Colonic mucosa (tissue), 4 donors: ENCODE data around the gene ZNF777. TPM values are rescaled to one million over a fixed set of nuclear protein-coding genes. Genes with fewer than 3 reads are reported as not detected.
"Not testable (repeated sequence)": the region's sequence is repeated elsewhere in the genome, so short reads cannot be mapped to it uniquely, and the experiment has no call there.

Source experiments
- DNase-seq: peaks from one replicate; pipeline ENCODE4 v3.0.0-alpha.2; 2020
- H3K27ac ChIP-seq: fragments of 200-600 bp; one replicate; pipeline ENCODE4 v1.8.0; 2021
- H3K27me3 ChIP-seq: fragments of 200-600 bp; one replicate; pipeline ENCODE4 v1.8.0; 2021
- H3K36me3 ChIP-seq: fragments of 200-600 bp; one replicate; pipeline ENCODE4 v1.8.0; 2021
- H3K4me1 ChIP-seq: fragments of 200-600 bp; one replicate; pipeline ENCODE4 v1.8.0; 2021; ENCODE audit warnings: mild to moderate bottlenecking
- H3K4me3 ChIP-seq: fragments of 200-600 bp; one replicate; pipeline ENCODE4 v1.8.0; 2021
- H3K9ac ChIP-seq, 2 donors: one replicate each; pipeline ENCODE4 v1.7.0; 2013; ENCODE audit warnings: control low read depth in 2 of 2, low read depth in 2 of 2, low read length in 2 of 2
- H3K9me3 ChIP-seq: fragments of 200-600 bp; one replicate; pipeline ENCODE4 v1.8.0; 2021
- CTCF ChIP-seq: fragments of 200-600 bp; IDR thresholded peaks from one replicate; pipeline ENCODE4 v1.8.0; 2022; ENCODE audit warnings: antibody characterized with exemption, mild to moderate bottlenecking
- intact Hi-C: fragments of 100-400 bp; cut with DNase I; formaldehyde crosslinking; loops from one replicate; pipeline ENCODE4 v1.14.1; 2022
- total RNA-seq, 2 donors: library from RNA; stranded (reverse); fragmentation: NEBNext Ultra II Directional in 1 of 2; extraction: Animal tissue kit (Norgen Biotek cat#: 25700) in 1 of 2; gene quantifications; one replicate each; pipeline ENCODE4 v1.2.1, GENCODE V29; 2021
- donor health status: healthy.
- donor health status: DM: no; HTN: no; CAD: no.
- donor health status: DM: no; HTN: no; CAD: no.

The ZNF777 gene
- total RNA-seq, 2 donors from 2014 or later, result 9.5 to 13.1 TPM

- H3K27ac ChIP-seq, result no peak overlapping the region
- no peaks in the 10 kb centered on the region for H3K27me3 ChIP-seq
- H3K9ac ChIP-seq, result no peak overlapping the region
- no peaks in the 10 kb centered on the region for H3K4me1 ChIP-seq
- peaks cover 6% of the 10 kb centered on the region for H3K36me3 ChIP-seq
- intact Hi-C loops, result no loop called here
- DNase-seq, result peak; percentile 7
- TF ChIP-seq CTCF, result no peak
- no peaks in the 10 kb centered on the region for H3K9me3 ChIP-seq
- no peak overlapping the region for H3K4me3 ChIP-seq
Measured at GRCh38 chr7:149448961-149449360, 11.9 kb downstream of the ZNF777 start.

DNA sequence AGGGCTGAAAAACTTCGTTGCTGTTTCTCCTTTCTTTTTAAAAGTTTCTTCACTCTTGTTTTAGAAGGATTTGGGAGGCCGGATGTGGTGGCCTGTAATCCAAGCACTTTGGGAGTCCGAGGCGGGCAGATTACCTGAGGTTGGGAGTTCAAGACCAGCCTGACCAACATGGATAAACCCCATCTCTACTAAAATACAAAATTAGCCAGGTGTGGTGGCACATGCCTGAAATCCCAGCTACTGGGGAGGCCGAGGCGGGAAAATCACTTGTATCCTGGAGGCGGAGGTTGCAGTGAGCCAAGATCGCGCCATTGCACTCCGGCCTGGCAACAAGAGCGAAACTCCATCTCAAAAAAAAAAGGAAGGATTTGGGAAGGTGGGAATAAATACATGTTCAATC is 14.8 kb downstream of the ZNF777 start:
- H3K36me3 ChIP-seq, H3K4me3 ChIP-seq, H3K9ac ChIP-seq, intact Hi-C loops, H3K4me1 ChIP-seq, H3K27me3 ChIP-seq, DNase-seq, H3K9me3 ChIP-seq, H3K27ac ChIP-seq: not testable (repeated sequence)

GRCh38 chr7:149444287-149444686 is 16.6 kb downstream of the ZNF777 start:
- no peak for TF ChIP-seq CTCF
- Histone ChIP-seq H3K27ac (no peak overlapping the region), H3K4me3 (no peak overlapping the region), H3K9ac (no peak overlapping the region), H3K36me3 (no peaks in the 10 kb centered on the region), H3K4me1 (no peaks in the 10 kb centered on the region), H3K27me3 (no peaks in the 10 kb centered on the region), H3K9me3 (no peaks in the 10 kb centered on the region)
- intact Hi-C loops, result no loop called here
- DNase-seq, result peak; percentile 3

- Histone ChIP-seq H3K36me3 (no peaks in the 10 kb centered on the region), H3K9ac (no peak overlapping the region), H3K27me3 (no peaks in the 10 kb centered on the region), H3K4me1 (no peaks in the 10 kb centered on the region), H3K27ac (no peak overlapping the region), H3K9me3 (no peaks in the 10 kb centered on the region), H3K4me3 (no peak overlapping the region)
- DNase-seq, result peak; percentile 3
- intact Hi-C loops, result no loop called here
- TF ChIP-seq CTCF, result no peak
Measured at GRCh38 chr7:149443523-149443922, 17.3 kb downstream of the ZNF777 start.

GRCh38 chr7:149442924-149443323 is 17.9 kb downstream of the ZNF777 start:
- H3K36me3 ChIP-seq, result no peaks in the 10 kb centered on the region
- intact Hi-C loops, result no loop called here

DNA sequence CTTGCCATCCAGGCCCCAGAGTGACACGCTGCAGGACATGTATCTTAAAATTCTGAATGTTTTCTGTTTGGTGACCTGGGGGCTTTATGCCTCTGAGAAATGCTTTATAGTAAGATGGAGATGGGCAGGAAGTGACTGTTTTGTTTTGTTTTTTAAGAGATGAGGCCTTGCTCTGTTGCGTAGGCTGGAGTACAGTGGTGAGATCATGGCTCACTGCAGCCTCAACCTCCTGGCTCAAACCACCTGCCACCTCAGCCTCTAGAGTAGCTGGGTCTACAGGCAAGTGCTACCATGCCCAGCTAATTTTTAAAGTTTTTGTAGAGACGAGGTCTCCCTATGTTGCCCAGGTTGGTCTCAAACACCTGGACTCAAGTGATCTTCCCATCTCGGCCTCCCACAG is 20.6 kb downstream of the ZNF777 start:
- intact Hi-C loops, result no loop called here

More at GRCh38 chr7:149442924-149443323, 17.9 kb downstream of the ZNF777 start:
- no peaks in the 10 kb centered on the region for H3K27me3 ChIP-seq
- DNase-seq, result no peak
- no peaks in the 10 kb centered on the region for H3K9me3 ChIP-seq
- no peaks in the 10 kb centered on the region for H3K4me1 ChIP-seq
- no peak for TF ChIP-seq CTCF
- no peak overlapping the region for H3K4me3 ChIP-seq
- no peak overlapping the region for H3K27ac ChIP-seq
- no peak overlapping the region for H3K9ac ChIP-seq

More for the DNA sequence above, 20.6 kb downstream of the ZNF777 start:
- no peak overlapping the region for H3K27ac ChIP-seq
- TF ChIP-seq CTCF, result no peak
- H3K4me3 ChIP-seq, result no peak overlapping the region
- H3K36me3 ChIP-seq, result no peaks in the 10 kb centered on the region
- no peaks in the 10 kb centered on the region for H3K27me3 ChIP-seq
- no peaks in the 10 kb centered on the region for H3K9me3 ChIP-seq
- peak; percentile 6 for DNase-seq
- no peak overlapping the region for H3K9ac ChIP-seq
- H3K4me1 ChIP-seq, result no peaks in the 10 kb centered on the region
